Brain microvascular endothelial cell (primary cell): ENCODE results near the gene CARD10.
"Not testable (repeated sequence)": the region's sequence is repeated elsewhere in the genome, so short reads cannot be mapped to it uniquely, and the experiment has no call there.

Experiments used
- DNase-seq: peaks from one replicate; pipeline ENCODE4 v3.0.0-alpha.2; 2020
- H3K27ac ChIP-seq: fragments of 250-450 bp; sonication (Bioruptor Pico); 2 replicates; pipeline ENCODE4 v1.5.1; 2020; ENCODE audit warnings: mild to moderate bottlenecking, moderate library complexity
- H3K27me3 ChIP-seq: fragments of 250-450 bp; sonication (Bioruptor Pico); replicated peaks from 2 replicates; pipeline ENCODE4 v1.5.1; 2020; ENCODE audit warnings: mild to moderate bottlenecking
- H3K36me3 ChIP-seq: fragments of 250-450 bp; sonication (Bioruptor Pico); replicated peaks from 2 replicates; pipeline ENCODE4 v1.5.1; 2020; ENCODE audit warnings: mild to moderate bottlenecking
- H3K4me3 ChIP-seq: 2 replicates; pipeline ENCODE4 v1.5.1; 2011; ENCODE audit warnings: low read depth, mild to moderate bottlenecking, control low read depth, low read length, moderate library complexity
- in situ Hi-C: cut with HindIII; loops from 2 replicates; pipeline ENCODE4 v1.10.0; 2017; ENCODE audit warnings: low sequenced_read_pairs, low pct_ligation_motif_present
- TF ChIP-seq, protein P1 (sequence below): IDR thresholded peaks from 2 replicates; pipeline ENCODE4 v1.5.1; 2011; ENCODE audit warnings: low read depth, mild to moderate bottlenecking, moderate library complexity, low read length, control low read depth, inconsistent platforms; ENCODE audit errors: missing control alignments

CARD10 gene

DNA sequence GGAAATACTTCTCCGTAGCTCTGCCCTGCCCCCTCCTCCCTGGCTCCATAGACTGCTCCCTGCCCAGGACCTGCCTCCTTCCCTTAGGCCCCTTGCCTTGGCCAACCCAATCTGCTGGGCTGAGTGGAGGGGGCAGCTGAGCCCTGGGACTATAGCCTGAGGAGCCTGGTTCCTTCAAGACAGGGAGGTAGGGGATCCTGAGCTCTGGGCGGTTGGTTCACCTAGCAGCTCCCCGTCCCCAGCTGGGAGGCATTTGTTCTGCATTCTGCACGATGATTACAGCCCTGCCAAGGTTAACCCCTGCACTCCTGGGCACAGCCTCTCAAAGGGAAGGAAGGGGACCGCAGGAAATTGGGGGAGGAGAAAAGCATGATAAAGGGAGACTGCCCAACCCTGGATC lies 37.5 kb upstream of the CARD10 start:
- in situ Hi-C loops, result no loop called here
- TF ChIP-seq, protein P1, sequence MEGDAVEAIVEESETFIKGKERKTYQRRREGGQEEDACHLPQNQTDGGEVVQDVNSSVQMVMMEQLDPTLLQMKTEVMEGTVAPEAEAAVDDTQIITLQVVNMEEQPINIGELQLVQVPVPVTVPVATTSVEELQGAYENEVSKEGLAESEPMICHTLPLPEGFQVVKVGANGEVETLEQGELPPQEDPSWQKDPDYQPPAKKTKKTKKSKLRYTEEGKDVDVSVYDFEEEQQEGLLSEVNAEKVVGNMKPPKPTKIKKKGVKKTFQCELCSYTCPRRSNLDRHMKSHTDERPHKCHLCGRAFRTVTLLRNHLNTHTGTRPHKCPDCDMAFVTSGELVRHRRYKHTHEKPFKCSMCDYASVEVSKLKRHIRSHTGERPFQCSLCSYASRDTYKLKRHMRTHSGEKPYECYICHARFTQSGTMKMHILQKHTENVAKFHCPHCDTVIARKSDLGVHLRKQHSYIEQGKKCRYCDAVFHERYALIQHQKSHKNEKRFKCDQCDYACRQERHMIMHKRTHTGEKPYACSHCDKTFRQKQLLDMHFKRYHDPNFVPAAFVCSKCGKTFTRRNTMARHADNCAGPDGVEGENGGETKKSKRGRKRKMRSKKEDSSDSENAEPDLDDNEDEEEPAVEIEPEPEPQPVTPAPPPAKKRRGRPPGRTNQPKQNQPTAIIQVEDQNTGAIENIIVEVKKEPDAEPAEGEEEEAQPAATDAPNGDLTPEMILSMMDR, result no peak
- no peak for DNase-seq

DNA sequence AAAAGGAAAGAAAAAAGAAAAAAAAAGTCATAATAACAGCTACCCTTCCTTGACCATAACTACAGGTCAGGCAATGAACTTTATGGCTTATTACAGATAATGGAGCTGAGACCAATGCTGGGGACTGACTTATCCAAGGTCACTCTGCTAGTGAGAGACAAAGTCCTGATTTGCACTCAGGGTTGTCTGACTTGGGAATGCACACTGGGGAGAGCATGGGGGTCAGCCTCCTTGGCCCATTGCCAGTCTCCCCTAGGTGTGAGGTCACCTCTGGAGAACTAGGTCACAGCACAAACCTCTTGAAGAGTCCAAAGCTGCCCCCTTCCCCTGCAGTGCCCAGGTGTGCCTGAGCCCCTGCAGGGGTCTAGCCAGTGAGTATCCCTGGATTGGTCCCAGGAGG lies 35.8 kb upstream of the CARD10 start:
- TF ChIP-seq, protein P1, result no peak
- in situ Hi-C loops, result no loop called here
- Histone ChIP-seq H3K4me3 (no peak overlapping the region), H3K27me3 (no peaks in the 10 kb centered on the region), H3K27ac (no peak overlapping the region), H3K36me3 (no peaks in the 10 kb centered on the region)
- DNase-seq, result no peak

More for the DNA sequence above, 37.5 kb upstream of the CARD10 start:
- Histone ChIP-seq H3K4me3 (no peak overlapping the region), H3K36me3 (no peaks in the 10 kb centered on the region), H3K27me3 (no peaks in the 10 kb centered on the region), H3K27ac (no peak overlapping the region)

DNA sequence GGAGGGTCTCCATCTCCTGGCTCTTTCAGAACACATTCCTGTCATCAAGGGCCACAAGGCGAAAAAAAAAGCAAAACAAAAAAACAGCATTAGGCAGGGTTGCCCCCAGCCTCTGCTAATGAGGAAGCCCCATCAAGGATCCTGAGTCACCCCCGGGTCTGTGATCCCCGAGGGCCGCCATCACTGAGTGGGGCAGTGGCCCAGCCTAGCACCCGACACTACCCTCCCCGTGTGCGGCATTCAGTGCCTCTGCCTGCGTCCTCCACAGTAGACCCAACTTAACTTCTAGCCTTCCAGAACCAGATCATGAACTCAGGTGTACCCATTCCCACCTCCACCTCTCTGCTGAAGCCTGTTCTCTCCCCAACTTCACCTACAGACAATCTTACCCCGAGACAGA lies 34.5 kb upstream of the CARD10 start:
- Histone ChIP-seq H3K27ac (no peak overlapping the region), H3K27me3 (no peaks in the 10 kb centered on the region), H3K4me3 (no peak overlapping the region), H3K36me3 (no peaks in the 10 kb centered on the region)
- TF ChIP-seq, protein P1, result no peak
- no peak for DNase-seq
- in situ Hi-C loops, result no loop called here

DNA sequence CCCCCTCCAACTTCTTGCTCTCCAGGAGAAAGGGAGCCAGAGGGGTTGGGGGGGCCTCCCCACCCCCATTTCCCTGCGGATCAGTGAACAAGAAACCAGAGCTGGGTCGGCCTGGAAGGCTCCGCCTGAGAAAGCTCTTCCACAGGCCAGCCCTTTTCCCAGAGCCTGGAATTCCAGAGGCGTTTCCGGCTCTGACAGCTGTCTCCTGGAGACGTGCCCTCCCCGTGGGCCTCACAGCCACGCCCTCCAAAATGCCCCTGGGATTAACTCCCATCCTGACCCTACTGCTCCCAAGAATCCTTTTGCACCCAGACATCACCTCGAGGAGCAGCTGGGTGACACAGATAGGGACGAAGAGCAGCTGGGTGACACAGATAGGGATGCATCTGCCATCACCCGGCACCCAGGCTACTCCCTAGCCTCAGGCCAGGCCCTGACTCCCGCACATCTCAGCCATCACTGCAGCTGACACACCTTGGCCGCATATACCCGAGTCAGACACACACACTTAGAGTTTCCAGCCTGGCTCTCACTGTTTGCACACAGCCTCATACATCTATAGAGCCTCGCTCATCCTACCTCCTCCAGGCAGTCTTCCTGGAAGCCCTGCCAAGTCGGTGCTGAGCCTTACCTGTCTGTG lies 33.4 kb upstream of the CARD10 start:
- H3K27ac ChIP-seq, result no peak overlapping the region
- H3K27me3 ChIP-seq, result no peaks in the 10 kb centered on the region
- in situ Hi-C loops, result no loop called here
- H3K36me3 ChIP-seq, result no peaks in the 10 kb centered on the region
- H3K4me3 ChIP-seq, result no peak overlapping the region
- DNase-seq, result no peak
- TF ChIP-seq, protein P1, result no peak

DNA sequence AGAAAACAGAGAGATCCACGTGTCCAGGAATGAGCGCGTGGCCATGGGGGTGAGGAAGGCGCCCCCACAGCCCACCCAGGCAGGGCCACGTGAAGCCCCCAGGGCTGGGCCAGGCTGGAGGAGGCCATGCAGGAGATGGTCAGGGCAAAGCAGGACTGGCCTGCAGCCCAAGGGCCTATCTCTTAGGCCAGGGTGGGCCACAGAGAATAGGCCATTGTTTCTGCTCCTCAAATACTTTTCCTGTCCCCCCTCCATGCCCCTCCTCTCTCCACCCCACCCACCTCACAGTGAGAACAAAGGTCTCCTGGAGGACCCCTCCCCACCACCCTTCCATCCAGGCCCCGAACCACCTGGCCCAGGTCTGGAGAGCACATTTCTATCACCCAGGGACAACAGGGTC lies 32.8 kb upstream of the CARD10 start:
- no peaks in the 10 kb centered on the region for H3K36me3 ChIP-seq
- TF ChIP-seq, protein P1, result no peak
- no peak for DNase-seq
- in situ Hi-C loops, result no loop called here
- no peak overlapping the region for H3K4me3 ChIP-seq
- no peaks in the 10 kb centered on the region for H3K27me3 ChIP-seq
- no peak overlapping the region for H3K27ac ChIP-seq

DNA sequence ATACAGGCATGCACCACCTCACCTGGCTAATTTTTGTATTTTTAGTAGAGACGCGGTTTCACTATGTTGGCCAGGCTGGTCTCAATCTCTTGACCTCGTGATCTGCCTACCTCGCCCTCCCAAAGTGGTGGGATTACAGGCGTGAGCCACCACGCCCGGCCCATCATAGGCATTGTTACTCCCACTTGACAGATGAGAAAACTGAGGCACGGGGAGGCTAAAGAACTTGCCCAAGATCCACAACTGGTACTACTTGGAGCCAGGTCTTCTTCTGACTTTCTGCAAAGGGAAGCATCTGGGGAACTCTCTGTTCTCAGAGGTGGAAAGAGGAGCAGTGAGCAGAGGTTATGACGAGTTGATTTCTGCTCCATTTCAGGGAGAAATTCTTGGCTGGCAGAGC lies 31.7 kb upstream of the CARD10 start:
- DNase-seq, H3K27ac ChIP-seq, H3K36me3 ChIP-seq, H3K27me3 ChIP-seq, in situ Hi-C loops, H3K4me3 ChIP-seq: not testable (repeated sequence)
